Left lung (tissue), 10 donors: ENCODE data around the gene ZBTB22. TPM values are rescaled to one million over a fixed set of nuclear protein-coding genes. Genes with fewer than 3 reads are reported as not detected.

Experiments used
- ATAC-seq: fragments of 200-7000 bp; cut with Tn5 transposase; one replicate; pipeline ENCODE4 v1.9.1; 2020; ENCODE audit warnings: moderate library complexity
- DNase-seq, 4 donors: peaks; one replicate each; pipeline ENCODE4 v3.0.0-alpha.2; 2013 to 2020
- H3K27ac ChIP-seq, 2 donors: fragments of 200-600 bp; sonication (generic) in 1 of 2; one replicate each; pipeline versions ENCODE4 v1.5.0 to v1.8.0; 2020 to 2021
- H3K27me3 ChIP-seq, 2 donors: fragments of 200-600 bp; sonication (generic) in 1 of 2; one replicate each; pipeline versions ENCODE4 v1.5.0 to v1.8.0; 2020 to 2021
- H3K36me3 ChIP-seq, 2 donors: fragments of 200-600 bp; sonication (generic) in 1 of 2; one replicate each; pipeline versions ENCODE4 v1.5.0 to v1.8.0; 2020 to 2021
- H3K4me1 ChIP-seq, 2 donors: fragments of 200-600 bp; one replicate each; pipeline ENCODE4 v1.8.0; 2021
- H3K4me3 ChIP-seq, 2 donors: fragments of 200-600 bp; sonication (generic) in 1 of 2; one replicate each; pipeline versions ENCODE4 v1.5.0 to v1.8.0; 2020 to 2021; ENCODE audit warnings: mild to moderate bottlenecking in 1 of 2
- H3K9me3 ChIP-seq, 2 donors: fragments of 200-600 bp; sonication (generic) in 1 of 2; one replicate each; pipeline versions ENCODE4 v1.5.0 to v1.8.0; 2020 to 2021
- intact Hi-C, 2 donors: fragments of 100-400 bp; cut with DNase I; formaldehyde crosslinking; loops; one replicate each; pipeline versions ENCODE4 v1.11.2 to v1.14.2; 2022
- polyA plus RNA-seq, 6 donors: library from polyadenylated mRNA; unstranded; fragments of 120-200 nt; gene quantifications; one replicate each; pipeline ENCODE4 v1.2.1, GENCODE V29; 2013; ENCODE audit not compliant: insufficient read length in 6 of 6
- total RNA-seq, 2 donors: library from RNA; stranded (reverse); fragmentation: NEBNext Ultra II Directional; extraction: Animal tissue kit (Norgen Biotek cat#: 25700); gene quantifications; one replicate each; pipeline ENCODE4 v1.2.1, GENCODE V29; 2021
- TF ChIP-seq, protein P1 (sequence below), 2 donors: fragments of 200-600 bp; sonication (generic) in 1 of 2; IDR thresholded peaks; one replicate each; pipeline versions ENCODE4 v1.5.0 to v1.8.0; 2021; ENCODE audit warnings: antibody characterized with exemption in 2 of 2
- donor health status: DM: no; HTN: yes; CAD: no.
- donor health status: DM: no; HTN: no; CAD: no.

Gene ZBTB22
- total and polyA plus RNA-seq, 8 donors: 17.3 to 29.3 (median 25.3) TPM

DNA sequence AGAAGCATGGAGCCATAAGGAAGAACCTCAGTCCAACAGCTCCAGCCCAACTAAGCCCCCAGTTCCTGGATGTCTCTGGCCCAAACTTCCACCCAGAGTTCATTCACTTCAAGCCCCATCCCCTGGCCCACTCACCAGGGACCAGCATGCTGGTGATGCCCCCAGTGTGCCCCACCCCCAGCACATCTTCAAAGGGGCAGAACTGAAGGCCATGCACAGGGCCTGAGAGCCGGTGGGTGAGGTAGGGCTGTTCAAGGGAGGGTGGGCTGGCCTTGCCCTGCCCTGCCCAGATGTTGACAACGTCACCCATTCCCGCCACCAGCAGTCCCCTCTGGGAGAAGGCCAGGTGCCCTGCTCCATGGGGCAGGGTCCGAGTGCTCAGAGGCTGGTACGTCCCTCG is 37.0 kb downstream of the ZBTB22 start:
- H3K4me3 ChIP-seq: no peak overlapping the region
- no peaks in the 10 kb centered on the region for H3K9me3 ChIP-seq
- intact Hi-C loops: no loop called here
- DNase-seq: no peak
- no peak for ATAC-seq
- H3K4me1 ChIP-seq: peaks cover 5 to 44% of the 10 kb centered on the region in 2 donors
- no peaks in the 10 kb centered on the region for H3K27me3 ChIP-seq
- TF ChIP-seq, protein P1, sequence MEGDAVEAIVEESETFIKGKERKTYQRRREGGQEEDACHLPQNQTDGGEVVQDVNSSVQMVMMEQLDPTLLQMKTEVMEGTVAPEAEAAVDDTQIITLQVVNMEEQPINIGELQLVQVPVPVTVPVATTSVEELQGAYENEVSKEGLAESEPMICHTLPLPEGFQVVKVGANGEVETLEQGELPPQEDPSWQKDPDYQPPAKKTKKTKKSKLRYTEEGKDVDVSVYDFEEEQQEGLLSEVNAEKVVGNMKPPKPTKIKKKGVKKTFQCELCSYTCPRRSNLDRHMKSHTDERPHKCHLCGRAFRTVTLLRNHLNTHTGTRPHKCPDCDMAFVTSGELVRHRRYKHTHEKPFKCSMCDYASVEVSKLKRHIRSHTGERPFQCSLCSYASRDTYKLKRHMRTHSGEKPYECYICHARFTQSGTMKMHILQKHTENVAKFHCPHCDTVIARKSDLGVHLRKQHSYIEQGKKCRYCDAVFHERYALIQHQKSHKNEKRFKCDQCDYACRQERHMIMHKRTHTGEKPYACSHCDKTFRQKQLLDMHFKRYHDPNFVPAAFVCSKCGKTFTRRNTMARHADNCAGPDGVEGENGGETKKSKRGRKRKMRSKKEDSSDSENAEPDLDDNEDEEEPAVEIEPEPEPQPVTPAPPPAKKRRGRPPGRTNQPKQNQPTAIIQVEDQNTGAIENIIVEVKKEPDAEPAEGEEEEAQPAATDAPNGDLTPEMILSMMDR (IDR thresholded peaks at IDR 0.05): no peak
- H3K36me3 ChIP-seq: peaks cover 0 to 89% of the 10 kb centered on the region in 2 donors
- no peak overlapping the region for H3K27ac ChIP-seq

DNA sequence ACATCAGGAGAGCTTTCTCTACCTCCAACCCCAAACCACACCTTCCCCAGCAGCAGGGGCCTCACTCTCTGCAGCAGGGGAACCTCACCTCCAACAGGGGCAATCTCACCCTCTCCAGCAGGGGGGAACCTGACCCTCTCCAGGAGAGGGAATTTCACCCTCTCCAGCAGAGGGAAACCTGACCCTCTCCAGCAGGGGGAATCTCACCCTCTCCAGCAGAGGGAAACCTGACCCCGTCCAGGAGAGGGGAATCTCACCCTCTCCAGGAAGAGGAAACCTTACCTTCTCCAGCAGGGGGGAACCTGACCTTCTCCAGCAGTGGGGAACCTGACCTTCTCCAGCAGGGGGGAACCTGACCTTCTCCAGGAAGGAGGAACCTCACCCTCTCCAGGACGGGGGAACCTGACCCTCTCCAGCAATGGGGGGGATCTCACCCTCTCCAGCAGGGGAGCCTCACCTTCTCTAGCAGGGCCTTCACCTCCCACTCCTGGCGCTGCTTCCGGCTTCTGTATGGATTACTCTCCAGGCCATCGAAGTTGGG is 37.5 kb downstream of the ZBTB22 start:
- intact Hi-C loops: no loop called here
- Histone ChIP-seq H3K4me3 (no peak overlapping the region), H3K9me3 (no peaks in the 10 kb centered on the region), H3K27me3 (no peaks in the 10 kb centered on the region), H3K36me3 (peaks cover 0 to 89% of the 10 kb centered on the region in 2 donors), H3K4me1 (peaks cover 9 to 49% of the 10 kb centered on the region in 2 donors), H3K27ac (peak overlapping the region in 1 of 2 donors; percentile 6)
- TF ChIP-seq, protein P1 (IDR thresholded peaks at IDR 0.05): no peak
- ATAC-seq (no peak), DNase-seq (peak in 1 of 4 donors; percentile 21)

DNA sequence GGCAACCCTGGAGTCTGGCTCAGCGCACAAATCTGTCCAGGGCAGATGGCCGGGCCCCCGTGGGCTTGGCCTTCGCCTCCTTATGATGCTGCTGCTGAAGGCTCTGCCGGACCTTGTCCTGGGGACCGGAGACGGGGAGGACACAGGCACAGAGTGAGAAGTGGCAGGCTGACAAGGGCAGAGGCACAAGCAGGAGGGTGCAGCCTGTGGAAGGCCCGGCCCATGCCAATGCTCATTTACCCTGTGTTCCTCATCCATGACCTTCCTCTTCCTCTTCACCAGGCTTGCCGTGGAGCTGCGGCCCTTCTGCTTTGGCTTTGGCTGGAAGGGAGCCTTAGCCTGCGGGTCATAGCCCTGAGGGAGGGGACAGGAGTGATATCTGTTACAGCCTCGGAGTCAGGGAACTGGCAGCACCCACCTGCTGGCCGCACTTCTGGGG is 38.3 kb downstream of the ZBTB22 start:
- intact Hi-C loops: no loop called here
- ATAC-seq: no peak
- TF ChIP-seq, protein P1 (IDR thresholded peaks at IDR 0.05): no peak
- H3K9me3 ChIP-seq: no peaks in the 10 kb centered on the region
- H3K4me1 ChIP-seq: peaks cover 17 to 57% of the 10 kb centered on the region in 2 donors
- H3K27me3 ChIP-seq: no peaks in the 10 kb centered on the region
- no peak overlapping the region for H3K4me3 ChIP-seq
- peak overlapping the region in 1 of 2 donors; percentile 6 for H3K27ac ChIP-seq
- no peak for DNase-seq
- peaks cover 0 to 89% of the 10 kb centered on the region in 2 donors for H3K36me3 ChIP-seq

DNA sequence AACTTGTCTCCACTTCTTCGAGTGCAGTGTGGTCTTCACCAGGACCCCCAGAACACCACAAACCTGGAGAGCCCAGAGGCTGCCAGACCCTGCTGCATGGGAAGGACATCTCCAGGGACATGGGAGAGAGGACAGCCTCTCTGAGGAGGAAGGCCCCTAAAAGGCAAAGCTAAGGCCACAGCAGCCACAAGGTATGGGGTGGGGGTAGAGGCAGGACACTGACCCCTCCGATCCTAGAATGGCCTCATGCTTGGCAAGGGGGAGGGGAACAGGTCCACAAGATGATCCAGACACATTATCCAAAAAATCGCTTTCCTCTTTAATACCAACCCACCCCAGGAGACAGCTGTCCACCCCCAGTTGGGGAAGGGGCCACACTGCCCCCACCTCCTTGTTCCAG is 38.7 kb downstream of the ZBTB22 start:
- ATAC-seq: no peak
- H3K4me1 ChIP-seq: peaks cover 22 to 61% of the 10 kb centered on the region in 2 donors
- DNase-seq: no peak
- intact Hi-C loops: no loop called here
- no peak overlapping the region for H3K4me3 ChIP-seq
- no peaks in the 10 kb centered on the region for H3K27me3 ChIP-seq
- H3K36me3 ChIP-seq: peaks cover 0 to 89% of the 10 kb centered on the region in 2 donors
- H3K27ac ChIP-seq: peak overlapping the region in 1 of 2 donors; percentile 6
- TF ChIP-seq, protein P1 (IDR thresholded peaks at IDR 0.05): no peak
- no peaks in the 10 kb centered on the region for H3K9me3 ChIP-seq

DNA sequence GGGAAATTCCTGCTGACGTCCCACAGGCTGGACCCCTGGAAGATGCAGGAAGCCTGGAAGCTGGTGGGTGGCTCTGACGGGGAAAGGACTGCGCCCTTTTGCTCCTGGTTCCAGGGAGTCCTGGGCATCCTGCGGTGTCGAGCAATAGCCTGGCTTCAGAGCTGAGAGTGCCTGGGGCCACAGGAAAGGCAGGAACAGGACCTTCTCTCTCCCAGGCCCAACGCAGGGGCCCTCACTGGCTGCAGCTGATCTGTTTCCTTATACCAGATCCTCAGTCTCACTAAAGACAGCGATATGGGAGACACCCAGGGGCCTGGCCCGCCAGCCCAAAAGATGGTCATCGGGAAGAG is 39.2 kb downstream of the ZBTB22 start:
- no peaks in the 10 kb centered on the region for H3K27me3 ChIP-seq
- intact Hi-C loops: no loop called here

More for the DNA sequence above, 39.2 kb downstream of the ZBTB22 start:
- H3K27ac ChIP-seq: peak overlapping the region in 1 of 2 donors; percentile 98
- peaks cover 26 to 66% of the 10 kb centered on the region in 2 donors for H3K4me1 ChIP-seq
- H3K36me3 ChIP-seq: peaks cover 0 to 89% of the 10 kb centered on the region in 2 donors
- DNase-seq (no peak), ATAC-seq (no peak)
- TF ChIP-seq, protein P1 (IDR thresholded peaks at IDR 0.05): no peak
- H3K9me3 ChIP-seq: no peaks in the 10 kb centered on the region
- peak overlapping the region in 1 of 2 donors; percentile 72 for H3K4me3 ChIP-seq
